Measurements from ENCODE around the gene SEC14L2.

GRCh38 chr22:30347255-30347892, 49.4 kb upstream of the SEC14L2 start:
- TF ChIP-seq EZH2 (IDR thresholded peaks at IDR 0.05; ENCODE audit: borderline replicate concordance, low read depth, low read length, severe bottlenecking) (no peak), GATA2 (IDR thresholded peaks at IDR 0.05; ENCODE audit: insufficient read depth, insufficient read length, low read depth, low read length) (no peak), POLR2AphosphoS5 (IDR thresholded peaks at IDR 0.05; ENCODE audit: insufficient read depth, low read depth, low read length) (no peak)
- TF ChIP-seq, protein P1, sequence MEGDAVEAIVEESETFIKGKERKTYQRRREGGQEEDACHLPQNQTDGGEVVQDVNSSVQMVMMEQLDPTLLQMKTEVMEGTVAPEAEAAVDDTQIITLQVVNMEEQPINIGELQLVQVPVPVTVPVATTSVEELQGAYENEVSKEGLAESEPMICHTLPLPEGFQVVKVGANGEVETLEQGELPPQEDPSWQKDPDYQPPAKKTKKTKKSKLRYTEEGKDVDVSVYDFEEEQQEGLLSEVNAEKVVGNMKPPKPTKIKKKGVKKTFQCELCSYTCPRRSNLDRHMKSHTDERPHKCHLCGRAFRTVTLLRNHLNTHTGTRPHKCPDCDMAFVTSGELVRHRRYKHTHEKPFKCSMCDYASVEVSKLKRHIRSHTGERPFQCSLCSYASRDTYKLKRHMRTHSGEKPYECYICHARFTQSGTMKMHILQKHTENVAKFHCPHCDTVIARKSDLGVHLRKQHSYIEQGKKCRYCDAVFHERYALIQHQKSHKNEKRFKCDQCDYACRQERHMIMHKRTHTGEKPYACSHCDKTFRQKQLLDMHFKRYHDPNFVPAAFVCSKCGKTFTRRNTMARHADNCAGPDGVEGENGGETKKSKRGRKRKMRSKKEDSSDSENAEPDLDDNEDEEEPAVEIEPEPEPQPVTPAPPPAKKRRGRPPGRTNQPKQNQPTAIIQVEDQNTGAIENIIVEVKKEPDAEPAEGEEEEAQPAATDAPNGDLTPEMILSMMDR (IDR thresholded peaks at IDR 0.05; ENCODE audit: extremely low read depth in 1 of 2, insufficient read depth in 1 of 2, low read depth in 1 of 2, low read length in 2 of 2), result no peak

Data from endothelial cell of umbilical vein (primary cell).